AG08396 (cell line): ENCODE data around the gene ARHGAP6.

Source experiments
- DNase-seq: peaks from one replicate; pipeline ENCODE4 v3.0.0; 2012; ENCODE audit warnings: low spot score, mixed read lengths

Gene ARHGAP6

GRCh38 chrX:11429538-11430085 lies 236.1 kb downstream of the ARHGAP6 start:
- DNase-seq = no peak

- peak; percentile 42 for DNase-seq
Observed at GRCh38 chrX:11427453-11428071, 238.2 kb downstream of the ARHGAP6 start.

GRCh38 chrX:11426712-11427452 lies 238.8 kb downstream of the ARHGAP6 start:
- peak; percentile 25 for DNase-seq

GRCh38 chrX:11424903-11425674 lies 240.6 kb downstream of the ARHGAP6 start:
- DNase-seq = no peak

GRCh38 chrX:11423949-11424348 lies 241.8 kb downstream of the ARHGAP6 start:
- DNase-seq = no peak

- DNase-seq = peak; percentile 68
Observed at GRCh38 chrX:11423362-11423818, 242.3 kb downstream of the ARHGAP6 start.

GRCh38 chrX:11422525-11422857 lies 243.2 kb downstream of the ARHGAP6 start:
- DNase-seq = no peak

- no peak for DNase-seq
Observed at GRCh38 chrX:11421805-11422524, 243.8 kb downstream of the ARHGAP6 start.

- no peak for DNase-seq
Observed at GRCh38 chrX:11420851-11421250, 244.9 kb downstream of the ARHGAP6 start.

GRCh38 chrX:11419102-11419501 lies 246.6 kb downstream of the ARHGAP6 start:
- no peak for DNase-seq

GRCh38 chrX:11416600-11416999 lies 249.1 kb downstream of the ARHGAP6 start:
- DNase-seq = no peak

- DNase-seq = no peak
Observed at GRCh38 chrX:11414091-11414490, 251.6 kb downstream of the ARHGAP6 start.

GRCh38 chrX:11412715-11413623 lies 252.8 kb downstream of the ARHGAP6 start:
- no peak for DNase-seq

GRCh38 chrX:11409957-11410356 lies 255.8 kb downstream of the ARHGAP6 start:
- DNase-seq = no peak

GRCh38 chrX:11408783-11409182 lies 256.9 kb downstream of the ARHGAP6 start:
- no peak for DNase-seq

- DNase-seq = no peak
Observed at GRCh38 chrX:11408109-11408405, 257.7 kb downstream of the ARHGAP6 start.

- no peak for DNase-seq
Observed at GRCh38 chrX:11407331-11408108, 258.2 kb downstream of the ARHGAP6 start.

- no peak for DNase-seq
Observed at GRCh38 chrX:11406109-11406765, 259.5 kb downstream of the ARHGAP6 start.

- no peak for DNase-seq
Observed at GRCh38 chrX:11403631-11404030, 262.1 kb downstream of the ARHGAP6 start.

- no peak for DNase-seq
Observed at GRCh38 chrX:11401966-11402365, 263.8 kb downstream of the ARHGAP6 start.
